GM19238 (cell line): ENCODE data around the gene VNN1.
"Not testable (repeated sequence)": the region's sequence is repeated elsewhere in the genome, so short reads cannot be mapped to it uniquely, and the experiment has no call there.

Source experiments
- DNase-seq: peaks from one replicate; pipeline ENCODE4 v3.0.0; 2011; ENCODE audit warnings: low spot score; ENCODE audit not compliant: insufficient read length

The VNN1 gene

DNA sequence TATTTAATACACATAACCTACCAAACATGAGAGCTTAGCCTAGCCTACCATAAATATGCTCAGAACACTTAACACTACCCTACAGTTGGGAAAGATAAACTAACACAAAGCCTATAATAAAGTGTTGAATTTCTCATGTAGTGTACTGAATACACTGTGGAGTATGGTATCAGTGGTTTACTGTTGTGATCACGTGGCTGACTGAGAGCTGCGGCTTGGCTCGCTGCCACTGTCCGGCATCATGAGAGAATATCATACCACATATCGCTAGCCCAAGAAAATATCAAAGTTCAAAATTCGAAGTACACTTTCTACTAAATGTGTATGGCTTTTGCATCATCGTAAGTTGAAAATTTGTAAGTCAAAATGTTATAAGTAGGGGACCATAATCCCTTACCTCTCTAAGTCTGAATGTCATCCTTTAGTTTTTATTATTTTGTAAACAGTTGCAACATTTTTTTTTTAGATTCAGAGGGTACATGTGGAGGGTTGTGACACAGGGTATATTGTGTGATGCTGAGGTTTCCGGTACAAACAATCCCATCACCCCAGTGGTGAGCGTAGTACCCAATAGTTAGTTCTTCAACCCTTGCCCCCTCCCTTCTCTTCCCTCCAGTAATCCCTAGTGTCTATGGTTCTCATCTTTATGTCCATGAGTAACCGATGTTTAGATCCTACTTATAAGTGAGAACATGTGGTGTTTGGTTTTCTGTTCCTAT lies 40.3 kb downstream of the VNN1 start:
- DNase-seq = no peak

DNA sequence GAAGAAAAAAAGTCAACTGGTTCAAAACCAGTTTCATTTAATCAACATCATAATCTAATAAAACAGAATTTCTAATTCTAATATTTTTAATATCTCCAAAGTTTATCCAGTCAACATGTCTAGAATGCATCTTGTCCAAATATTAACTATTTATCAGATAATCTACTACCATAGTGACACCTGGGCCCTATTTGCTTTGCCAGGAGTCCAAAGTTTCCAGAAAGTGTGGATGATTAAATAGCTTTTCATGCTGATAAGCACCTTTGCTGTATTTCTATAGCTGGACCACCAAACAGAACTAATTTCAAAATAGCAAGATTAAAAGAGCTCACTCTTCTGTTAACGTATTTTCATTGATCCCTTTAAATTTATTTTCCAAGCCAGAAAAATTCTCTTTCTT lies 42.6 kb downstream of the VNN1 start:
- no peak for DNase-seq

GRCh38 chr6:132669690-132670291 lies 44.1 kb downstream of the VNN1 start:
- no peak for DNase-seq

- no peak for DNase-seq
Observed at GRCh38 chr6:132666118-132666517, 47.7 kb downstream of the VNN1 start.

- no peak for DNase-seq
Observed at GRCh38 chr6:132664309-132665034, 49.4 kb downstream of the VNN1 start.

- DNase-seq = no peak
Observed at GRCh38 chr6:132663661-132664060, 50.2 kb downstream of the VNN1 start.

DNA sequence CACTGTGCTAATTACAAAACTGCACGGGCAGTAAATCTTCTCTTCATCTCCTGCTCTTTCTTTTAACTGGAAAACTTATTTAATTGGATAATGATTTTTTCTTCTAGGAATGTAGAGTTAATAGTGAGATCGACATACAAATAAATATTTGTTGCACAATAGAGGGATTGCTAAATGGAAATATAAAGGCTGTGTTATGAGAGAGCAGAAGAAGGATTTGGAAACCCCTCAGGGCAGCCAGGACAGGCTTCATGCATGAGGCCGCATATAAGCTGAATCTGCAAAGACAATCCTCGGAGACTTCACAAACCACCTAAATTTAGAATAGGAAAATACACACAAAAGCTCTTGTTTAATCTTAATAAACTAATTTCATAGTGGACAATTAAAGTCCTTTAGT lies 51.9 kb downstream of the VNN1 start:
- no peak for DNase-seq

DNA sequence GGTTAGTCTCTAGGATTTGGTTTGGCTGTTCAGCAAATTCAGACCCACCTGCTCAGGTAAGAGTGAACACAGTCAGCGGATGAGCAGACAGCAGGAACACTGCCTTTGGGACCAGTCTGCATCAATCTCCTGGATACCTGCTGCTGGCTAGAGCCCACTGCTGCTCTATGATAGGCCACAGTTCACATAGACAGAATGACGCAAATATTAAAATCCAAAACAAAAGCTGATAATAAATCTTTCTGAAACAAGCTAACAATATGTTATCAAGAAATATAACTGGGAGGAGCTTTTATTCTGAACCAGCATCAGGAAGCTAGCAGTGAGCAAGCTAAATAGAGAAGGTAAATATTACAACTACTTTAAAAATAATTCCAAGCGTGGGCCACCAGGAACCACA lies 54.8 kb downstream of the VNN1 start, which contains the start of gene TAAR1:
TAAR1 (minus strand) TSS at position 101 of the 400 bp plus-strand sequence. CDS start 13,179 bp downstream, outside the sequence.
- DNase-seq = no peak

GRCh38 chr6:132651062-132651461 lies 62.8 kb downstream of the VNN1 start:
- no peak for DNase-seq

DNA sequence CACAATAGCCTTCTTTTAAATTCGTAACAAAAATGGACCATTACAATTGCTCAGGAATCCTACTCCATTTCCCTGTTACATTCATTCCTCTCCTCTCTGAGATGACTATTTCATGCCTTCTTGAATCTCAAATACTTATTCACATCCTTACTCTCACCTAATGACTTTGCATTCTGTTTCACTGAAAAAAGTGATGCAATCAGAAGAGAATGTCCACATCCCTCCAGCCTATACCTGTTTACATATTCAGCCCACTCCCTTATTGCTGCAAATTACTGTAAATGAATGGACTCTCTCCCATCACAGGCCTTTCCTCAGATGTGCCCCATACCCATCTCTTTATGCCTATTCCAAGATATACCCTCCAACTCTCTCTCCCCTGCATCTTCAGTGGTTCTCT lies 63.4 kb downstream of the VNN1 start:
- no peak for DNase-seq

DNA sequence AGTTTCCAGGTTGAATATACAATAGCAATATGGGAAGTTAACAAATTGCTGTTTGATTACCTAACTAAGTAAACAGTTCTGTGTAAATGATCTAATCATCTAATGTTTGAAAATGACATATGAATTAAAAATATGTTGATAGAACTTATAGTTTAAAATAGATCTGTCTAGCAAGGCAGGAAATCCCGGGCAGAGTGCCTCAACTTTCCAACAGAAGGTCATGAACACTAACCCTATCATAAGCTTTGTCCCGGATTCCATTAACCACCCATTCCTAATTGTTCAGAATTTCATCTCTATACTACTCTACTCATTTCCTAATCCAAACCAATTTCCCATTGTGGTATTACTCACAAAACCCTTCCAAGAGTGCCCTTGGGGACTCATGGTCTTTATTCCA lies 65.0 kb downstream of the VNN1 start:
- DNase-seq = no peak

GRCh38 chr6:132648356-132648755 lies 65.5 kb downstream of the VNN1 start:
- DNase-seq = no peak

DNA sequence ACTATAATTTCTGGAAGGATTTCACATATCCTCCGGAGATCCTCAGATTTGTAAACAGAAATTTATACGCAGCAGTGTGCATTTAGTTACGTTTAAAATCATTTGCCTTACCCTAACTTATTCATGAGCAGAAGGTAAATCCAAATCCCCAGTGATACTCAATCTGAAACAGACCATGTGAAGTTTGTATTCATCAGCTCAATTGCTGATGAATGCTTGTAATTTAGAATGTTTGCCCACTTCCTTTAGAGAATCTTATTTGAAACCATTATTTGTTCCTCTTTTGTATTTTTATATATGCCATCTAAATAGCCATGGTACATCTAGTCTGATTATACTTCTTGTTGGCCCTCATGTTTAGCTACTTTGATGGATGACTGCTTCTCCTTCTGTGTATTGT lies 70.3 kb downstream of the VNN1 start:
- no peak for DNase-seq

GRCh38 chr6:132637135-132637534 lies 76.7 kb downstream of the VNN1 start:
- DNase-seq = not testable (repeated sequence)

DNA sequence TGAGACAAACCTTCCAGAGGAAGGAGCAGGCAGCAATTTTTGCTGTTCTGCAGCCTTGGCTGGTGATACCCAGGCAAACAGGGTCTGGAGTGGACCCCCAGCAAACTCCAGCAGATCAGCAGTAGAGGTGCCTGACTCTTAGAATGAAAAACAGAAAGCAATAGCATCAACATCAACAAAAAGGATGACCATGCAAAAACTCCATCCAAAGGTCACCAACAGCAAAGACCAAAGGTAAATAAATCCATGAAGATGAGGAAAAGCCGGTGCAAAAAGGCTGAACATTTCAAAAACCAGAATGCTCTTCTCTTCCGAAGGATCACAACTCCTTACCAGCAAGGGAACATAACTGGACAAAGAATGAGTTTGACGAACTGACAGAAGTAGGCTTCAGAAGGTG lies 77.9 kb downstream of the VNN1 start:
- not testable (repeated sequence) for DNase-seq

DNA sequence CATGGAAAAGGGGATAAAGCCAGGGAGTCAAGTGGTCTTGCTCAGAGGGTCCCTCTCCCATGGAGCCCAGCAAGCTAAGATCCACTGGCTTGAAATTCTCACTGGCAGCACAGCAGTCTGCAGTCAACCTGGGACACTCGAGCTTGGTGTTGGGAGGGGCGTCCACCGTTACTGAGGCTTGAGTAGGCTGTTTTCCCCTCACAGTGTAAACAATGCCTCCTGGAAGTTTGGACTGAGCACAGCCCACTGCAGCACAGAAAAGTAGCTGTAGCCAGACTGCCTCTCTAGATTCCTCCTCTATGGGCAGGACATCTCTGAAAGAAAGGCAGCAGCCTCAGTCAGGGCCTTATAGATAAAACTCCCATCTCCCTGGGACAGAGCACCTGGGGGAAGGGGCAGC lies 78.6 kb downstream of the VNN1 start:
- not testable (repeated sequence) for DNase-seq

GRCh38 chr6:132634796-132635195 lies 79.1 kb downstream of the VNN1 start:
- DNase-seq = no peak

GRCh38 chr6:132633362-132633761 lies 80.5 kb downstream of the VNN1 start:
- no peak for DNase-seq
